Activated T-helper 17 cell treated with anti-CD3 and anti-CD28 coated beads, Interleukin-2, amount 50 U/mL, for 72 hours (primary cell): ENCODE data around the gene SIX5. TPM values are rescaled to one million over a fixed set of nuclear protein-coding genes. Genes with fewer than 3 reads are reported as not detected.

ENCODE experiments used
- ATAC-seq: fragments of 150-1000 bp; cut with Tn5 transposase; replicated peaks from 2 replicates; pipeline ENCODE4 v1.10.0; 2021; ENCODE audit warnings: mild to moderate bottlenecking, moderate library complexity
- H3K27ac Mint-ChIP-seq: one replicate; pipeline ENCODE4 v1.8.0; 2022; ENCODE audit warnings: mixed read lengths
- H3K27me3 Mint-ChIP-seq: one replicate; pipeline ENCODE4 v1.8.0; 2022; ENCODE audit warnings: mixed read lengths
- H3K36me3 Mint-ChIP-seq: one replicate; pipeline ENCODE4 v1.8.0; 2022; ENCODE audit warnings: low read depth, mild to moderate bottlenecking, mixed read lengths
- H3K4me1 Mint-ChIP-seq: one replicate; pipeline ENCODE4 v1.8.0; 2022; ENCODE audit warnings: mixed read lengths
- H3K4me3 Mint-ChIP-seq: one replicate; pipeline ENCODE4 v1.8.0; 2022; ENCODE audit warnings: mild to moderate bottlenecking, mixed read lengths
- H3K9me3 Mint-ChIP-seq: one replicate; pipeline ENCODE4 v1.8.0; 2022; ENCODE audit warnings: mixed read lengths
- total RNA-seq, 2 donors: library from RNA; stranded (reverse); gene quantifications; one replicate each; pipeline ENCODE4 v1.2.3, GENCODE V29; 2022

SIX5 gene
- 1 to 10 TPM; 1.2 to 2.4 TPM for total RNA-seq

- Mint-ChIP-seq H3K36me3 (peaks cover 6% of the 10 kb centered on the region), H3K4me3 (peak within 1 kb of the TSS; percentile 84), H3K27ac (peak within 1 kb of the TSS; percentile 81), H3K4me1 (peaks cover 6% of the 10 kb centered on the region), H3K9me3 (no peaks in the 10 kb centered on the region), H3K27me3 (no peaks in the 10 kb centered on the region)
- peak; percentile 82 for ATAC-seq
Measured at GRCh38 chr19:45768984-45769782, at the start of gene SIX5. SIX5 (minus strand) TSS chr19:45769252; CDS start chr19:45768844, 408 bp downstream.

- peak; percentile 8 for ATAC-seq
- peaks cover 27% of the 10 kb centered on the region for H3K36me3 Mint-ChIP-seq
- H3K27ac Mint-ChIP-seq, result no peak overlapping the region
- no peaks in the 10 kb centered on the region for H3K9me3 Mint-ChIP-seq
- H3K27me3 Mint-ChIP-seq, result no peaks in the 10 kb centered on the region
- no peak overlapping the region for H3K4me3 Mint-ChIP-seq
- H3K4me1 Mint-ChIP-seq, result no peaks in the 10 kb centered on the region
Measured at GRCh38 chr19:45817725-45818301, 48.8 kb upstream of the SIX5 start.

- Mint-ChIP-seq H3K27ac (peak overlapping the region; percentile 33), H3K36me3 (peaks cover 25% of the 10 kb centered on the region), H3K4me1 (no peaks in the 10 kb centered on the region), H3K27me3 (no peaks in the 10 kb centered on the region), H3K4me3 (no peak overlapping the region), H3K9me3 (no peaks in the 10 kb centered on the region)
- ATAC-seq, result peak; percentile 97
Measured at GRCh38 chr19:45817010-45817724, 48.1 kb upstream of the SIX5 start.

- H3K27ac Mint-ChIP-seq, result no peak overlapping the region
- H3K4me1 Mint-ChIP-seq, result no peaks in the 10 kb centered on the region
- no peak overlapping the region for H3K4me3 Mint-ChIP-seq
- H3K36me3 Mint-ChIP-seq, result peaks cover 22% of the 10 kb centered on the region
- ATAC-seq, result no peak
- H3K27me3 Mint-ChIP-seq, result no peaks in the 10 kb centered on the region
- no peaks in the 10 kb centered on the region for H3K9me3 Mint-ChIP-seq
Measured at GRCh38 chr19:45816236-45817009, 47.4 kb upstream of the SIX5 start.

- no peak for ATAC-seq
- Mint-ChIP-seq H3K9me3 (no peaks in the 10 kb centered on the region), H3K27ac (no peak overlapping the region), H3K36me3 (peaks cover 18% of the 10 kb centered on the region), H3K4me1 (no peaks in the 10 kb centered on the region), H3K27me3 (no peaks in the 10 kb centered on the region), H3K4me3 (no peak overlapping the region)
Measured at GRCh38 chr19:45815481-45816216, 46.6 kb upstream of the SIX5 start.

GRCh38 chr19:45814851-45815480 lies 45.9 kb upstream of the SIX5 start, which contains the start of gene RSPH6A:
RSPH6A (minus strand) TSS chr19:45815308; CDS start chr19:45815176, 132 bp downstream.
- Mint-ChIP-seq H3K9me3 (no peaks in the 10 kb centered on the region), H3K4me1 (no peaks in the 10 kb centered on the region), H3K27me3 (no peaks in the 10 kb centered on the region), H3K36me3 (peaks cover 18% of the 10 kb centered on the region), H3K4me3 (no peak within 1 kb of the TSS), H3K27ac (no peak within 1 kb of the TSS)
- no peak for ATAC-seq

GRCh38 chr19:45814166-45814780 lies 45.2 kb upstream of the SIX5 start:
- no peak for ATAC-seq
- H3K27me3 Mint-ChIP-seq, result no peaks in the 10 kb centered on the region

GRCh38 chr19:45812297-45812696 lies 43.2 kb upstream of the SIX5 start:
- peaks cover 10% of the 10 kb centered on the region for H3K36me3 Mint-ChIP-seq
- no peaks in the 10 kb centered on the region for H3K9me3 Mint-ChIP-seq
- H3K27ac Mint-ChIP-seq, result no peak overlapping the region
- H3K4me1 Mint-ChIP-seq, result peaks cover 3% of the 10 kb centered on the region
- no peak overlapping the region for H3K4me3 Mint-ChIP-seq
- no peaks in the 10 kb centered on the region for H3K27me3 Mint-ChIP-seq
- no peak for ATAC-seq

More at GRCh38 chr19:45814166-45814780, 45.2 kb upstream of the SIX5 start:
- Mint-ChIP-seq H3K9me3 (no peaks in the 10 kb centered on the region), H3K4me1 (peaks cover 3% of the 10 kb centered on the region), H3K27ac (no peak overlapping the region), H3K4me3 (no peak overlapping the region), H3K36me3 (peaks cover 14% of the 10 kb centered on the region)

GRCh38 chr19:45809643-45810159 lies 40.6 kb upstream of the SIX5 start:
- H3K27ac Mint-ChIP-seq, result no peak overlapping the region
- H3K9me3 Mint-ChIP-seq, result no peaks in the 10 kb centered on the region
- H3K27me3 Mint-ChIP-seq, result no peaks in the 10 kb centered on the region
- no peak for ATAC-seq
- H3K36me3 Mint-ChIP-seq, result no peaks in the 10 kb centered on the region
- peaks cover 3% of the 10 kb centered on the region for H3K4me1 Mint-ChIP-seq
- no peak overlapping the region for H3K4me3 Mint-ChIP-seq

- Mint-ChIP-seq H3K9me3 (no peaks in the 10 kb centered on the region), H3K4me3 (no peak overlapping the region), H3K27ac (no peak overlapping the region), H3K36me3 (no peaks in the 10 kb centered on the region), H3K4me1 (peaks cover 3% of the 10 kb centered on the region), H3K27me3 (peaks cover 6% of the 10 kb centered on the region)
- ATAC-seq, result no peak
Measured at GRCh38 chr19:45805719-45806118, 36.7 kb upstream of the SIX5 start.

- H3K27me3 Mint-ChIP-seq, result peaks cover 6% of the 10 kb centered on the region
- no peaks in the 10 kb centered on the region for H3K36me3 Mint-ChIP-seq
- H3K4me3 Mint-ChIP-seq, result no peak overlapping the region
- H3K27ac Mint-ChIP-seq, result no peak overlapping the region
- peaks cover 3% of the 10 kb centered on the region for H3K4me1 Mint-ChIP-seq
- ATAC-seq, result no peak
- H3K9me3 Mint-ChIP-seq, result no peaks in the 10 kb centered on the region
Measured at GRCh38 chr19:45804959-45805230, 35.8 kb upstream of the SIX5 start.

- no peak overlapping the region for H3K27ac Mint-ChIP-seq
- H3K27me3 Mint-ChIP-seq, result peaks cover 6% of the 10 kb centered on the region
- H3K9me3 Mint-ChIP-seq, result no peaks in the 10 kb centered on the region
- no peaks in the 10 kb centered on the region for H3K36me3 Mint-ChIP-seq
- ATAC-seq, result no peak
- no peak overlapping the region for H3K4me3 Mint-ChIP-seq
- no peaks in the 10 kb centered on the region for H3K4me1 Mint-ChIP-seq
Measured at GRCh38 chr19:45804140-45804958, 35.3 kb upstream of the SIX5 start.
